Spinal cord (tissue), 10 donors: ENCODE results near the gene SMG9. TPM values are rescaled to one million over a fixed set of nuclear protein-coding genes. Genes with fewer than 3 reads are reported as not detected.

ENCODE experiments used
- DNase-seq, 6 donors: peaks; one replicate each; pipeline versions ENCODE4 v3.0.0 to v3.0.0-alpha.2; 2013 to 2015; ENCODE audit warnings: low spot score in 6 of 6, low read depth in 4 of 6
- H3K27ac ChIP-seq: one replicate; pipeline ENCODE4 v1.5.1; 2013; ENCODE audit warnings: low read depth, low read length, control low read depth
- H3K27me3 ChIP-seq: one replicate; pipeline ENCODE4 v1.6.1; 2013; ENCODE audit warnings: low read length; ENCODE audit not compliant: control insufficient read depth, insufficient read depth
- H3K36me3 ChIP-seq: one replicate; pipeline ENCODE4 v1.6.1; 2013; ENCODE audit warnings: low read length; ENCODE audit not compliant: control insufficient read depth, insufficient read depth
- H3K4me1 ChIP-seq: one replicate; pipeline ENCODE4 v1.6.1; 2013; ENCODE audit warnings: low read length; ENCODE audit not compliant: control insufficient read depth, insufficient read depth
- H3K4me3 ChIP-seq: one replicate; pipeline ENCODE4 v1.5.1; 2013; ENCODE audit warnings: low read depth, low read length, control low read depth
- H3K9me3 ChIP-seq: one replicate; pipeline ENCODE4 v1.6.1; 2013; ENCODE audit warnings: low read length; ENCODE audit not compliant: control insufficient read depth, insufficient read depth
- WGBS: methylation state at CpG from one replicate; pipeline ENCODE4 v1.1.5; 2013; ENCODE audit warnings: missing lambda C conversion rate; ENCODE audit not compliant: insufficient coverage; 5-methylcytosine and 5-hydroxymethylcytosine counted together
- polyA plus RNA-seq, 2 donors: library from polyadenylated mRNA; unstranded; fragments of 120-200 nt; gene quantifications; one replicate each; pipeline ENCODE4 v1.2.1, GENCODE V29; 2013; ENCODE audit not compliant: insufficient read length in 2 of 2
- total RNA-seq, 2 donors: library from RNA; depleted of rRNA in 1 of 2; stranded (reverse); fragments of 120-200 nt in 1 of 2; fragments of >200 nt in 1 of 2; gene quantifications; one replicate each; pipeline versions ENCODE4 v1.2.3 to v1.2.4, GENCODE V29; 2013 to 2014
- donor health status: healthy.

SMG9 gene
- total and polyA plus RNA-seq, 4 donors = 9.2 to 110 (median 56.6) TPM

GRCh38 chr19:43748685-43749084 is 6.1 kb downstream of the SMG9 start:
- no peak for DNase-seq
- 100% methylated on average over 1 of the region's 4 CpGs for WGBS

GRCh38 chr19:43748205-43748594 is 6.6 kb downstream of the SMG9 start:
- no CpG with 5 or more reads among the region's 4 CpGs for WGBS
- Histone ChIP-seq H3K27me3 (no peaks in the 10 kb centered on the region), H3K27ac (no peak overlapping the region), H3K9me3 (no peaks in the 10 kb centered on the region), H3K36me3 (peaks cover 69% of the 10 kb centered on the region), H3K4me3 (no peak overlapping the region), H3K4me1 (peaks cover 8% of the 10 kb centered on the region)
- DNase-seq = no peak

More at GRCh38 chr19:43748685-43749084, 6.1 kb downstream of the SMG9 start:
- no peaks in the 10 kb centered on the region for H3K9me3 ChIP-seq
- H3K4me3 ChIP-seq = no peak overlapping the region
- no peak overlapping the region for H3K27ac ChIP-seq
- H3K4me1 ChIP-seq = peaks cover 13% of the 10 kb centered on the region
- H3K36me3 ChIP-seq = peaks cover 65% of the 10 kb centered on the region
- no peaks in the 10 kb centered on the region for H3K27me3 ChIP-seq

GRCh38 chr19:43747557-43748204 is 7.1 kb downstream of the SMG9 start:
- Histone ChIP-seq H3K36me3 (peaks cover 74% of the 10 kb centered on the region), H3K4me3 (no peak overlapping the region), H3K27ac (no peak overlapping the region), H3K4me1 (peaks cover 3% of the 10 kb centered on the region), H3K27me3 (no peaks in the 10 kb centered on the region), H3K9me3 (no peaks in the 10 kb centered on the region)
- WGBS = 98% methylated on average over 4 of the region's 16 CpGs
- DNase-seq = no peak

GRCh38 chr19:43743059-43743458 is 11.7 kb downstream of the SMG9 start:
- Histone ChIP-seq H3K9me3 (no peaks in the 10 kb centered on the region), H3K27me3 (no peaks in the 10 kb centered on the region), H3K27ac (no peak overlapping the region), H3K4me1 (no peaks in the 10 kb centered on the region), H3K36me3 (peaks cover 86% of the 10 kb centered on the region), H3K4me3 (no peak overlapping the region)
- no peak for DNase-seq
- no CpG with 5 or more reads among the region's 3 CpGs for WGBS

- Histone ChIP-seq H3K27ac (no peak overlapping the region), H3K4me3 (no peak overlapping the region), H3K36me3 (peaks cover 87% of the 10 kb centered on the region), H3K4me1 (no peaks in the 10 kb centered on the region), H3K27me3 (no peaks in the 10 kb centered on the region), H3K9me3 (no peaks in the 10 kb centered on the region)
- DNase-seq = no peak
- over 99% methylated on average over 9 of the region's 10 CpGs for WGBS
Measured at GRCh38 chr19:43741075-43741825, 13.5 kb downstream of the SMG9 start.

- H3K27me3 ChIP-seq = no peaks in the 10 kb centered on the region
- H3K9me3 ChIP-seq = no peaks in the 10 kb centered on the region
- H3K27ac ChIP-seq = no peak overlapping the region
- DNase-seq = no peak
- no peaks in the 10 kb centered on the region for H3K4me1 ChIP-seq
- no peak overlapping the region for H3K4me3 ChIP-seq
- H3K36me3 ChIP-seq = peaks cover 85% of the 10 kb centered on the region
- 95% methylated on average over 16 of the region's 16 CpGs for WGBS
Measured at GRCh38 chr19:43739439-43740235, 15.1 kb downstream of the SMG9 start.

- H3K4me3 ChIP-seq = no peak overlapping the region
- H3K27me3 ChIP-seq = no peaks in the 10 kb centered on the region
- no peak for DNase-seq
- WGBS = 76% methylated on average over 4 of the region's 5 CpGs
- no peaks in the 10 kb centered on the region for H3K9me3 ChIP-seq
- H3K4me1 ChIP-seq = no peaks in the 10 kb centered on the region
- no peak overlapping the region for H3K27ac ChIP-seq
- H3K36me3 ChIP-seq = peaks cover 84% of the 10 kb centered on the region
Measured at GRCh38 chr19:43738780-43739211, 16.0 kb downstream of the SMG9 start.

- Histone ChIP-seq H3K27ac (no peak overlapping the region), H3K9me3 (no peaks in the 10 kb centered on the region), H3K4me1 (peaks cover 7% of the 10 kb centered on the region), H3K4me3 (no peak overlapping the region), H3K27me3 (no peaks in the 10 kb centered on the region), H3K36me3 (peaks cover 84% of the 10 kb centered on the region)
- no peak for DNase-seq
Measured at GRCh38 chr19:43735957-43736356, 18.8 kb downstream of the SMG9 start.

GRCh38 chr19:43735013-43735412 is 19.7 kb downstream of the SMG9 start:
- no peak overlapping the region for H3K27ac ChIP-seq
- H3K9me3 ChIP-seq = no peaks in the 10 kb centered on the region
- WGBS = 96% methylated on average over 5 of the region's 6 CpGs
- no peaks in the 10 kb centered on the region for H3K27me3 ChIP-seq
- H3K4me3 ChIP-seq = no peak overlapping the region
- peaks cover 81% of the 10 kb centered on the region for H3K36me3 ChIP-seq
- DNase-seq = no peak
- H3K4me1 ChIP-seq = peaks cover 7% of the 10 kb centered on the region
